ENCODE data around the gene C16orf96.

The C16orf96 gene

DNA sequence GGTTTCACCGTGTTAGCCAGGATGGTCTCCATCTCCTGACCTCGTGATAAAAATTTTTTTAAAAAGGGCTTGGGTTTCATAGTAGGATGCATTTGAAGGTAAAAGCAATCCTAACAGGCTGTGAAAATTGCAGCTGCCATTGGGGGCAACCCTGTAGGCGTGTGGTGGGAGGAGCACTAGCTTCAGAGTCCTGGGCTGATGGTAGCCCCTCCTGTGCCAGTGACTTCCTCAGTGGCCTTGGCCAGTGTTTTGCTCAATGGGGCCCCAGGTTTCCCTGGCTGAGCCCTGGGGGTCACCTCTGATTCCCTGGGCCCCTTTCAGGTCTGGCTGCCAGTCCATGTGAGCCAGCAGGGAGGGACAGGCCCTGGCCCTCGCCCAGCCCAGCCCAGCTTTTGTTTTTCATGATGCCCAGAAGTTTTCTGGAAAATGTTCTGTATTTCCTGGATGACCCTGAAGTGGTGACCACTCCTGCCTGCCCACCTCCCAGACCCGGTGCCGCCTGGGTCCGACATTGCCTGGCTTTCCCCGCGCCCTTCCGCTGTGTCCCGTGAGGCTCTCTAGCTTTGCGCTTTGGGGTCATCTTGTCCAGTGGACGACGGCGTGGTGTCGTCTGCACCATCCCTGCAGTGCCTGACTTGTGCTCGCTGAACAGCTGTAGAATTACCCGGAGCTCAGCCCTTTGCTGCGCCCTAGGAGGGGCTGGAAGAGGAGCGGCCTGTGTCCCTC is 77.9 kb downstream of the C16orf96 start:
- H3K9me3 ChIP-seq (ENCODE audit: insufficient read depth, low read length) = no peaks in the 10 kb centered on the region
- TF ChIP-seq EZH2phosphoT487 (conservative IDR thresholded peaks at IDR 0.05; ENCODE audit: low read length) = no peak
- TF ChIP-seq, protein P1, sequence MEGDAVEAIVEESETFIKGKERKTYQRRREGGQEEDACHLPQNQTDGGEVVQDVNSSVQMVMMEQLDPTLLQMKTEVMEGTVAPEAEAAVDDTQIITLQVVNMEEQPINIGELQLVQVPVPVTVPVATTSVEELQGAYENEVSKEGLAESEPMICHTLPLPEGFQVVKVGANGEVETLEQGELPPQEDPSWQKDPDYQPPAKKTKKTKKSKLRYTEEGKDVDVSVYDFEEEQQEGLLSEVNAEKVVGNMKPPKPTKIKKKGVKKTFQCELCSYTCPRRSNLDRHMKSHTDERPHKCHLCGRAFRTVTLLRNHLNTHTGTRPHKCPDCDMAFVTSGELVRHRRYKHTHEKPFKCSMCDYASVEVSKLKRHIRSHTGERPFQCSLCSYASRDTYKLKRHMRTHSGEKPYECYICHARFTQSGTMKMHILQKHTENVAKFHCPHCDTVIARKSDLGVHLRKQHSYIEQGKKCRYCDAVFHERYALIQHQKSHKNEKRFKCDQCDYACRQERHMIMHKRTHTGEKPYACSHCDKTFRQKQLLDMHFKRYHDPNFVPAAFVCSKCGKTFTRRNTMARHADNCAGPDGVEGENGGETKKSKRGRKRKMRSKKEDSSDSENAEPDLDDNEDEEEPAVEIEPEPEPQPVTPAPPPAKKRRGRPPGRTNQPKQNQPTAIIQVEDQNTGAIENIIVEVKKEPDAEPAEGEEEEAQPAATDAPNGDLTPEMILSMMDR (IDR thresholded peaks at IDR 0.05; ENCODE audit: insufficient read depth, low read length, poor library complexity, severe bottlenecking) = no peak
- no peak overlapping the region for H2AFZ ChIP-seq (ENCODE audit: low read depth, low read length, severe bottlenecking)
- no peak overlapping the region for H3K4me3 ChIP-seq (ENCODE audit: insufficient read depth, low read length, poor library complexity, severe bottlenecking)
- H3K9ac ChIP-seq (ENCODE audit: low read length) = no peak overlapping the region
- H3K4me2 ChIP-seq (ENCODE audit: low read depth, low read length, poor library complexity, severe bottlenecking) = no peak overlapping the region
- H3F3A ChIP-seq (ENCODE audit: insufficient read depth) = no peaks in the 10 kb centered on the region
- no peaks in the 10 kb centered on the region for H3K27me3 ChIP-seq (ENCODE audit: low read length)
- no peak overlapping the region for H3K27ac ChIP-seq (ENCODE audit: low read depth, low read length)
- H3K9me2 ChIP-seq (replicated peaks; ENCODE audit: insufficient read depth, low read length) = no peaks in the 10 kb centered on the region
- no peaks in the 10 kb centered on the region for H4K20me1 ChIP-seq (ENCODE audit: low read depth, low read length)
- peaks cover 40% of the 10 kb centered on the region for H3K79me2 ChIP-seq (ENCODE audit: insufficient read depth, low read length)
- no peaks in the 10 kb centered on the region for H3K36me3 ChIP-seq (ENCODE audit: low read length)

DNA sequence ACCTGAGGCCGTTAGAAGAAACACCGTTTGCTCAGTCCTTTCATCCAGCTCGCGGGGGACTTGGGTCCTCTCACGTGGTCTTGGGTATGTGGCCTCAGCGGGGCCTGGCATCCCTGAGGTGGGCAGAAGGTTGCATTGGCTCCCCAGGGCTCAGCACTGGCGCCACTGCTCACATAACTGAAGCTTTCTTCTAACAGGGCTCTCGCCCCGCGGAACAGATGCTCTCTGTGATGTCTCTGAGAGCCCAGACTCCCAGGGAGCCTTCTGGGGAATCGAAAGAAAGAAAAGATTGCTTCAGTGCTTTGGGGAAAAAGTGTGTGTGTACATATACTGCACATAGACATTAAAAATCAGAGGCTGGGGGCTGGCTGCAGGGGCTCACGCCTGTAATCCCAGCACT is 78.6 kb downstream of the C16orf96 start:
- Histone ChIP-seq H3K4me2 (ENCODE audit: low read depth, low read length, poor library complexity, severe bottlenecking) (no peak overlapping the region), H3F3A (ENCODE audit: insufficient read depth) (no peaks in the 10 kb centered on the region), H3K9ac (ENCODE audit: low read length) (no peak overlapping the region), H2AFZ (ENCODE audit: low read depth, low read length, severe bottlenecking) (no peak overlapping the region), H3K27ac (ENCODE audit: low read depth, low read length) (no peak overlapping the region), H3K4me3 (ENCODE audit: insufficient read depth, low read length, poor library complexity, severe bottlenecking) (no peak overlapping the region), H4K20me1 (ENCODE audit: low read depth, low read length) (no peaks in the 10 kb centered on the region), H3K27me3 (ENCODE audit: low read length) (no peaks in the 10 kb centered on the region), H3K79me2 (ENCODE audit: insufficient read depth, low read length) (peaks cover 40% of the 10 kb centered on the region), H3K36me3 (ENCODE audit: low read length) (no peaks in the 10 kb centered on the region), H3K9me2 (replicated peaks; ENCODE audit: insufficient read depth, low read length) (no peaks in the 10 kb centered on the region), H3K9me3 (ENCODE audit: insufficient read depth, low read length) (no peaks in the 10 kb centered on the region)
- no peak for TF ChIP-seq EZH2phosphoT487 (conservative IDR thresholded peaks at IDR 0.05; ENCODE audit: low read length)
- TF ChIP-seq, protein P1 (IDR thresholded peaks at IDR 0.05; ENCODE audit: insufficient read depth, low read length, poor library complexity, severe bottlenecking) = no peak

DNA sequence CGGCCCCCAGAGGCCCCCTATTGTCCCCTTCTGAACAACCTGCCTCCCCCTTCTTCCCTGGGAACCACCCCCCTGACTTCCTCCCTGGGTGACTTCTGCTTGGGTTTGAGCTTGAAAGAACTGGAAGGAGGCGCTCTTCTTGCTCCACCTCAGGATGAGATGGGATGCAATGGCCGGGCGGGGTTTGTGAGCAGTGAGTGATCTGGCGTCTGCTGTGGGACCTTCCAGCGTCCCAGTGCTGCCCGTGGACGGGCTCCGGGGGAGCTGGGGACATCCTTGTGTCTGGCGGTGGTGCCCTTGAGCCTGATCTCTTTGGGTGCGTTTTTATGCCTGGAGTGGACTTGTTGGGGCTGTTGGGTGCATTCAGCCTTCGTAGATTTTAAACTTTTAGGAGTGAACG is 80.1 kb downstream of the C16orf96 start:
- H3K4me3 ChIP-seq (ENCODE audit: insufficient read depth, low read length, poor library complexity, severe bottlenecking) = no peak overlapping the region
- TF ChIP-seq EZH2phosphoT487 (conservative IDR thresholded peaks at IDR 0.05; ENCODE audit: low read length) = no peak
- TF ChIP-seq, protein P1 (IDR thresholded peaks at IDR 0.05; ENCODE audit: insufficient read depth, low read length, poor library complexity, severe bottlenecking) = no peak
- H3K4me2 ChIP-seq (ENCODE audit: low read depth, low read length, poor library complexity, severe bottlenecking) = no peak overlapping the region
- H2AFZ ChIP-seq (ENCODE audit: low read depth, low read length, severe bottlenecking) = no peak overlapping the region
- H3K36me3 ChIP-seq (ENCODE audit: low read length) = no peaks in the 10 kb centered on the region
- H4K20me1 ChIP-seq (ENCODE audit: low read depth, low read length) = no peaks in the 10 kb centered on the region
- no peaks in the 10 kb centered on the region for H3K27me3 ChIP-seq (ENCODE audit: low read length)
- no peak overlapping the region for H3K9ac ChIP-seq (ENCODE audit: low read length)
- no peaks in the 10 kb centered on the region for H3K9me2 ChIP-seq (replicated peaks; ENCODE audit: insufficient read depth, low read length)
- H3K27ac ChIP-seq (ENCODE audit: low read depth, low read length) = no peak overlapping the region
- H3F3A ChIP-seq (ENCODE audit: insufficient read depth) = no peaks in the 10 kb centered on the region
- no peaks in the 10 kb centered on the region for H3K9me3 ChIP-seq (ENCODE audit: insufficient read depth, low read length)
- peaks cover 33% of the 10 kb centered on the region for H3K79me2 ChIP-seq (ENCODE audit: insufficient read depth, low read length)

All from SU-DHL-6 (cell line).